Measurements from ENCODE around the gene EFS.
A peak's percentile ranks its signal among the peaks of the same experiment; 100 is the strongest.

Gene EFS

GRCh38 chr14:23323838-23324454 is 41.0 kb downstream of the EFS start:
- TF ChIP-seq, protein P1, sequence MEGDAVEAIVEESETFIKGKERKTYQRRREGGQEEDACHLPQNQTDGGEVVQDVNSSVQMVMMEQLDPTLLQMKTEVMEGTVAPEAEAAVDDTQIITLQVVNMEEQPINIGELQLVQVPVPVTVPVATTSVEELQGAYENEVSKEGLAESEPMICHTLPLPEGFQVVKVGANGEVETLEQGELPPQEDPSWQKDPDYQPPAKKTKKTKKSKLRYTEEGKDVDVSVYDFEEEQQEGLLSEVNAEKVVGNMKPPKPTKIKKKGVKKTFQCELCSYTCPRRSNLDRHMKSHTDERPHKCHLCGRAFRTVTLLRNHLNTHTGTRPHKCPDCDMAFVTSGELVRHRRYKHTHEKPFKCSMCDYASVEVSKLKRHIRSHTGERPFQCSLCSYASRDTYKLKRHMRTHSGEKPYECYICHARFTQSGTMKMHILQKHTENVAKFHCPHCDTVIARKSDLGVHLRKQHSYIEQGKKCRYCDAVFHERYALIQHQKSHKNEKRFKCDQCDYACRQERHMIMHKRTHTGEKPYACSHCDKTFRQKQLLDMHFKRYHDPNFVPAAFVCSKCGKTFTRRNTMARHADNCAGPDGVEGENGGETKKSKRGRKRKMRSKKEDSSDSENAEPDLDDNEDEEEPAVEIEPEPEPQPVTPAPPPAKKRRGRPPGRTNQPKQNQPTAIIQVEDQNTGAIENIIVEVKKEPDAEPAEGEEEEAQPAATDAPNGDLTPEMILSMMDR (IDR thresholded peaks at IDR 0.05; ENCODE audit: low read depth, low read length) = no peak
- H3K4me3 ChIP-seq (ENCODE audit: low read depth, low read length) = no peak overlapping the region

DNA sequence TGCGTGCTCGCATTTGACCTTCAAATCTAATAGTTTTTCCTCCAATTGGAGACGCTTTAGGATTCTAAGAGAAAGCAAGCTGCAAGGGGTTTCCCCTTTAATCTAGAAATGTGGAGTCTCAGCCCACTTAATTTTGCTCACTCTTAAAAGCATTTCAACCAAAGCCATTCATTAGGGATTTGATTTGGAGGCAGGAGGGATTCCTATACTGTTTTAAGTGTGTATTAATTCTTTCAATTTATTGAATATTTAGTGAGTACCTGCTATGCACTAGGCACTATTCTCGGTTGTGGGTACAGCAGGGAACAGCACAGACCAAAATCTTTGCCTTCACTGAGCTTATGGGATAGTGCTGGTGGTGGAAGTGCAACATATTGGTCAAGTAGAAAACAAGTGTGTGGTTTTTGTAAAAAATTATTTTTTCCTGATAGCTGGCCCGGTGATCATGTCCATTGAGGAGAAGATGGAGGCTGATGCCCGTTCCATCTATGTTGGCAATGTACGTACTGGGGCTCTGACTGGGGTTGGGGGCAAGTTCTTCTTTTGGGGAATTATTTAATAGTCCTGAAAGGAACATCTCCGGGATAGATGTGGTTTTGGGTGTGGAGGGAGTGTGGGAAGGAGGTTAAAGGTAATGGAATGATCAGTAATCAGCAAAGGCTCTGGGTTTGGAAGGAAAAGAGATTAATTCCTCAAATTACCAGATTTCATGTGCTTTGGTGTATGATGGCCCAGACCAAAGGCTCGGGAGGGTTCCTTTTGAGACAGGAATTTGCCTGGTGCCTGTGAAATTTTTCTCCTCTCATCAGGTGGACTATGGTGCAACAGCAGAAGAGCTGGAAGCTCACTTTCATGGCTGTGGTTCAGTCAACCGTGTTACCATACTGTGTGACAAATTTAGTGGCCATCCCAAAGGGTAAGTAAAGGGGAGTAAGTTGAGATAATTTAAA is 42.1 kb downstream of the EFS start:
- TF ChIP-seq, protein P1 (IDR thresholded peaks at IDR 0.05; ENCODE audit: low read depth, low read length) = no peak
- peak overlapping the region; percentile 74 for H3K4me3 ChIP-seq (ENCODE audit: low read depth, low read length)

DNA sequence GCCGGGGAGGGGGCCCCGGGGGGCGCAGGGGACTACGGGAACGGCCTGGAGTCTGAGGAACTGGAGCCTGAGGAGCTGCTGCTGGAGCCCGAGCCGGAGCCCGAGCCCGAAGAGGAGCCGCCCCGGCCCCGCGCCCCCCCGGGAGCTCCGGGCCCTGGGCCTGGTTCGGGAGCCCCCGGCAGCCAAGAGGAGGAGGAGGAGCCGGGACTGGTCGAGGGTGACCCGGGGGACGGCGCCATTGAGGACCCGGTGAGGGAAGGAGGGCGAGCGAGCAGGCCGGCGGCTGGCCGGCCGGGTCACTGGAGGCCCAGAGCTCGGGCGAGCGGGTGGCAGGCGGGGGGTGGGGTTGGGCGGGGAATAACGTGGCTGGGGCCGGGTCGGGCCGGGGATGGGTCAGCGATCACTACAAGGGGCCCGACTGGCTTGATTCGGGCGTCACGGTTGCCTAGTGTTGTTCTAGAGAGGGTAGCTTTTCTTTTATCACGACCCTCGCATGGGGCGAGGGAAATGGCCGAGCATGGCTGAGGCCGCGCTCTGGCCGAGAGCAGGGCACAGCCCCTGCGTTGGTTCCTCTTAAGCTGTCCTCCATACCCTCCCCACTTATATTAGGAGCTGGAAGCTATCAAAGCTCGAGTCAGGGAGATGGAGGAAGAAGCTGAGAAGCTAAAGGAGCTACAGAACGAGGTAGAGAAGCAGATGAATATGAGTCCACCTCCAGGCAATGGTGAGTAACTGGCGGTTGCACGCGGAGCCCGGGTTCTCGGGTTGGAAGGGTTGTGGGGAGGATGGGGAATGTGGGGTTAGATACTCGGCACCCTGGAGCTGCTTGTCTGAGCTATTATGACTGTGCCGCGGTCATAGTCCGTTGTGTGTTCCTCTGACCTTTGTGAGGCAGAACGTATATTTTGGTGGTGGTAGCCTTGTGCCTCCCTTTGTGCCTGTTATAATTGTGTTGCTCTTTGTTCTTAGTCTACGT is 43.1 kb downstream of the EFS start:
- H3K4me3 ChIP-seq (ENCODE audit: low read depth, low read length) = peak overlapping the region; percentile 74
- TF ChIP-seq, protein P1 (IDR thresholded peaks at IDR 0.05; ENCODE audit: low read depth, low read length) = no peak

GRCh38 chr14:23320584-23321571 is 44.1 kb downstream of the EFS start, which contains the start of gene PABPN1:
PABPN1 (plus strand) TSS chr14:23321457; CDS start chr14:23321470, 13 bp downstream.
- H3K4me3 ChIP-seq (ENCODE audit: low read depth, low read length) = peak within 1 kb of the TSS; percentile 74
- TF ChIP-seq, protein P1 (IDR thresholded peaks at IDR 0.05; ENCODE audit: low read depth, low read length) = no peak

DNA sequence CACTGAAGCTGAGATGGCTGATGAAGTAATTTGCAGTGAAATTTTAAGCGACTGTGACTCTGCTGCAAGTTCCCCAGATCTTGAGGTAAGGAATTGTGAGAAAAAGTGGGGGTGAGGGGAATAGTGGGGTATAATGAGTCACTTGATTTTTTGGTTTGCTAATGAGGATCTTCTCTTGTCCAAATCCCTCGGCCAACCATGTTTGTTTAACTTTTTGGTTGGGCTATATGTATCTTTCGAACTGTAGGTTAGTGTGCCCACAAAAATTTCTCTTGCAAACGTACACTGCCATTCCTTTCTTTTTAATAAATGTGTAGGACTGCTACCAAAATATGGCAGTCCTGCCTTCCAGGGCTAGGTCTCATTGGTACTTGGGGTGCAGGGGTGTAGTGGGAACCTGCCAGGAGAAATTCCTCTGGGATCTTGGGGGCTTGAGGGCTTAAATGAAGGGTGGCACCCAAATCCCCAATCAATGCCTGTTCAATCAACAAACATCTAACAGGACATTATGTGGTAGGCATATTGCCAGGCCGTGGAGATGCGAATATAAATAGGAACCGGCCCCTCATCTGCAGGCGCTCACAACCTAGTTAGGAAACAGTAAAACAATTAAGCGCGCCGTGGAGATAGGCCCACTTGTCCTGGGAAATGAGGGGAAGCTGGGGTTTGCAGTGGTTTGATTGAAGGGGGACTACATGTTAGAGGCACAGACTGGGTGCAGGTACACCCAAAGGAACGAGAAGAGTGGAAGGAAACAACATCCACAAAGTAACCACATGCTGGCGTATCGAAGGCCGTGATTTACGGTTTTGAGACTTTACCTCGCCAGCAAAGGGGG is 45.0 kb downstream of the EFS start:
- TF ChIP-seq, protein P1 (IDR thresholded peaks at IDR 0.05; ENCODE audit: low read depth, low read length) = no peak
- H3K4me3 ChIP-seq (ENCODE audit: low read depth, low read length) = peak overlapping the region; percentile 45
